HCT116 (cell line): ENCODE results near the gene CDCP1. TPM values are rescaled to one million over a fixed set of nuclear protein-coding genes. Genes with fewer than 3 reads are reported as not detected.

Experiments used
- ATAC-seq: fragments of 200-7000 bp; cut with Tn5 transposase; 2 replicates; pipeline ENCODE4 v1.9.1; 2020; ENCODE audit warnings: mild to moderate bottlenecking, moderate library complexity
- BruUV-seq: library from RNA; stranded (reverse); fragments of 400-500 nt; replicated peaks from 2 replicates; lab custom pipeline; 2021; lab: Mats Ljungman, UMichigan
- CTCF ChIA-PET: fragments of 300-600 bp; sonication (Branson Sonifier 250); formaldehyde crosslinking; loops from one replicate; lab custom pipeline; 2021; ENCODE audit warnings: antibody characterized with exemption; lab: Charles Lee
- POLR2A ChIA-PET: fragments of 300-600, 350-600 bp; sonication (Branson Sonifier 250); formaldehyde crosslinking; loops from one replicate; lab custom pipeline; 2021; ENCODE audit warnings: antibody characterized with exemption; lab: Charles Lee
- RAD21 ChIA-PET, 2 experiments: fragments of 300-600 bp; sonication (Branson Sonifier 250); formaldehyde crosslinking; loops; one replicate each; lab custom pipeline; 2023; ENCODE audit warnings: low total read pairs in 2 of 2; ENCODE audit not compliant: uncharacterized antibody in 2 of 2, unreplicated experiment in 2 of 2, low non-redundant PET in 1 of 2; lab: Charles Lee
- DNase-seq: peaks from one replicate; pipeline ENCODE4 v3.0.0-alpha.2; 2010; ENCODE audit warnings: low read depth, low spot score
- H2AFZ ChIP-seq: fragments of 200-600 bp; shearing (Covaris generic), sonication (generic); 2 replicates; pipeline ENCODE4 v1.6.1; 2017; ENCODE audit warnings: low read depth, mixed run types, mixed read lengths, antibody characterized with exemption, low read length; ENCODE audit not compliant: poor library complexity, severe bottlenecking
- H3K27ac ChIP-seq: 2 replicates; pipeline ENCODE4 v1.5.1; 2012; ENCODE audit warnings: low read depth, low read length
- H3K27me3 ChIP-seq: fragments of 200-600 bp; sonication (generic); 2 replicates; pipeline ENCODE4 v1.6.1; 2016; ENCODE audit warnings: mixed run types, low read length, mixed read lengths; ENCODE audit not compliant: insufficient read depth
- H3K36me3 ChIP-seq, 2 experiments: fragments of 200-500 bp in 1 of 2; fragments of 200-600 bp in 1 of 2; sonication (Bioruptor generic) in 1 of 2; sonication (generic) in 1 of 2; 2 replicates each; pipeline versions ENCODE4 v1.5.1 to v1.6.1; 2014 to 2016; ENCODE audit warnings: low read length in 2 of 2, inconsistent platforms in 1 of 2, mixed read lengths in 1 of 2, mixed run types in 1 of 2; ENCODE audit not compliant: insufficient read depth in 2 of 2, control insufficient read depth in 1 of 2
- H3K4me1 ChIP-seq, 2 experiments: fragments of 200-600 bp in 1 of 2; sonication (generic) in 1 of 2; 2 replicates each; pipeline versions ENCODE4 v1.5.1 to v1.6.1; 2012 to 2017; ENCODE audit warnings: low read length in 2 of 2, inconsistent platforms in 1 of 2, mild to moderate bottlenecking in 1 of 2, mixed read lengths in 1 of 2, mixed run types in 1 of 2, moderate library complexity in 1 of 2; ENCODE audit not compliant: insufficient read depth in 2 of 2, control insufficient read depth in 1 of 2
- H3K4me2 ChIP-seq: fragments of 200-600 bp; sonication (generic); 2 replicates; pipeline ENCODE4 v1.6.1; 2017; ENCODE audit warnings: mixed run types, low read length, mixed read lengths
- H3K4me3 ChIP-seq, 2 experiments: fragments of 200-600 bp in 1 of 2; sonication (generic) in 1 of 2; replicated peaks in 1 of 2; 2 replicates each; pipeline ENCODE4 v1.5.1; 2011 to 2016; ENCODE audit warnings: low read length in 2 of 2, control low read depth in 1 of 2, low read depth in 1 of 2, mild to moderate bottlenecking in 1 of 2, mixed read lengths in 1 of 2, mixed run types in 1 of 2
- H3K79me2 ChIP-seq: fragments of 200-600 bp; sonication (generic); 2 replicates; pipeline ENCODE4 v1.6.1; 2017; ENCODE audit warnings: mild to moderate bottlenecking, mixed run types, low read length, moderate library complexity, mixed read lengths; ENCODE audit not compliant: insufficient read depth
- H3K9ac ChIP-seq: fragments of 200-600 bp; sonication (generic); 2 replicates; pipeline ENCODE4 v1.6.1; 2016; ENCODE audit warnings: low read length, mixed read lengths
- H3K9me2 ChIP-seq: fragments of 200-600 bp; sonication (generic), shearing (Covaris generic); 2 replicates; pipeline ENCODE4 v1.6.1; 2017; ENCODE audit warnings: mixed run types, mild to moderate bottlenecking, moderate library complexity; ENCODE audit not compliant: insufficient read depth
- H3K9me3 ChIP-seq, 2 experiments: fragments of 200-500 bp in 1 of 2; fragments of 200-600 bp in 1 of 2; sonication (Bioruptor generic) in 1 of 2; sonication (generic) in 1 of 2; 2 replicates each; pipeline ENCODE4 v1.6.1; 2014 to 2017; ENCODE audit warnings: low read length in 2 of 2, mixed read lengths in 2 of 2, inconsistent platforms in 1 of 2, low read depth in 1 of 2, mild to moderate bottlenecking in 1 of 2, mixed run types in 1 of 2, moderate library complexity in 1 of 2; ENCODE audit not compliant: control insufficient read depth in 1 of 2, insufficient read depth in 1 of 2
- H4K20me1 ChIP-seq: fragments of 200-600 bp; sonication (generic), shearing (Covaris generic); 2 replicates; pipeline ENCODE4 v1.6.1; 2017; ENCODE audit warnings: mixed run types, mild to moderate bottlenecking, moderate library complexity; ENCODE audit not compliant: insufficient read depth
- JUND ChIP-seq: IDR thresholded peaks from 2 replicates; pipeline ENCODE4 v1.6.1; 2012
- POLR2AphosphoS5 ChIP-seq: IDR thresholded peaks from 2 replicates; pipeline ENCODE4 v1.6.1; 2011; ENCODE audit warnings: mild to moderate bottlenecking, low read depth, low read length, moderate library complexity
- REST ChIP-seq: IDR thresholded peaks from 2 replicates; pipeline ENCODE4 v1.6.1; 2012; ENCODE audit warnings: low read depth
- intact Hi-C: fragments of 100-400 bp; cut with micrococcal nuclease; formaldehyde crosslinking; loops from 2 replicates; pipeline ENCODE4 v1.10.0; 2022
- total RNA-seq: library from RNA; stranded (reverse); gene quantifications from one replicate; pipeline ENCODE4 v1.2.1, GENCODE V29; 2021; ENCODE audit not compliant: unreplicated experiment
- TF ChIP-seq, protein P1 (sequence below): IDR thresholded peaks from 2 replicates; pipeline ENCODE4 v1.6.1; 2012

The CDCP1 gene
- total RNA-seq, 1 experiment from 2014 or later = 196 TPM

DNA sequence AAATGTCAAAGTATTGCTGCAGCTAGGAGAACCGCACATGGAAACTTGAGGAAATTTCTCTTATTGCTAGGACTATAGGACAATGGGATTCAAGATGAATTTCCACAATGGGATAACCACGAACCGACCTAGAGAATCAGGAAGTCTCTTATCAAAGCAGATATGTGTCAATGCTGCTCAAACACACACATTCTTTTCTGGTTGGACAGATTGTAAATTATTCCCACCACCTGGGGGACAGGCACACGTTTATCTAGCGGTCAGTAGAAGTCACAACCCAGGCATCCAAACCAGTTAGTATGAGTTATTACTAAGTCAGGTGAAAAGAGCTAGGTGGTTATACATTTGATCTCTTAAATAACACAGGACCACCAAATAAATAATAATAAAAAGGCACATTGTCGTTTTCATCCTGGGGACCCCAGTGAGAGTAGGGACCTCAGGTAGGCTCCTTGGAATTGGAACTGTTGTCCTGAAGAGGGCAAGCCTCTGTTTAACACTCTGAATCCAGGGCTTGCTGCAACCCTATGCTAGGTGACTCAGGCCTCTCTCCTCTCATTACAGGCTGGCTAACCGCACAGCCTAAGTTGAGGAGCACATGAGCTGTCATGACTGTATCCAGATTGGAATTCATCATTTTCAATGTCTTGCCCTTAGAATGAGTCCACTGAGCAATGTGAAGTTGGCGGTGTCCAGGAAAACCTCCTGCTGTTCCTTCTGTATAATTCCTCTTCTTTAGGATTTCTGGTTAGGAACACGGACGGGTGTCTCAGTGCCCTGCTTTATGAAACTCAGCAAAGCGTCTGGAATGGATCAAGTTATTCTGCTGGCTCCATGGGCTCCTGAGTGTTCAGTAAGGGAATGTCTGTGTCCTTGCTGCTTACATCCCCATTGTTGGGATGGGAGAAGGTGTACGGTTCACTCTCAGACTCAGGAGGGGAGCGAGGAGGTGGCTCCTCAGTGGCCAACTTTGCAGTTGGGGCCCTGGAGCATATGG lies 61.1 kb downstream of the CDCP1 start:
- CTCF ChIA-PET = no interaction called here
- peaks cover 29% of the 10 kb centered on the region; the same call in 1 of the 2 replicates for H3K79me2 ChIP-seq
- no peaks in the 10 kb centered on the region for H3K27me3 ChIP-seq
- ATAC-seq (no peak), DNase-seq (no peak)
- intact Hi-C loops = no loop called here
- POLR2A ChIA-PET = no interaction called here
- no peak overlapping the region for H3K4me2 ChIP-seq
- H3K36me3 ChIP-seq = peaks cover 50 to 62% of the 10 kb centered on the region in 2 experiments
- BruUV-seq = TSS peak; percentile 11
- RAD21 ChIA-PET = no interaction called here
- no peaks in the 10 kb centered on the region for H3K4me1 ChIP-seq
- no peak overlapping the region for H3K27ac ChIP-seq
- no peak overlapping the region for H3K4me3 ChIP-seq
- TF ChIP-seq, protein P1, sequence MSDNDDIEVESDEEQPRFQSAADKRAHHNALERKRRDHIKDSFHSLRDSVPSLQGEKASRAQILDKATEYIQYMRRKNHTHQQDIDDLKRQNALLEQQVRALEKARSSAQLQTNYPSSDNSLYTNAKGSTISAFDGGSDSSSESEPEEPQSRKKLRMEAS = peak; percentile 28; the same call in 1 of the 2 replicates
- TF ChIP-seq REST (no peak), POLR2AphosphoS5 (peak; percentile 9; the same call in 1 of the 2 replicates), JUND (0 out of 2 replicates have a peak, but pooled peaks have one; percentile 10)
- no peak overlapping the region for H2AFZ ChIP-seq
- no peaks in the 10 kb centered on the region for H3K9me2 ChIP-seq
- no peaks in the 10 kb centered on the region for H4K20me1 ChIP-seq
- no peak overlapping the region for H3K9ac ChIP-seq
- H3K9me3 ChIP-seq = no peaks in the 10 kb centered on the region
